T-helper 1 cell treated with Interleukin-12 subunit alpha and Interleukin-12 subunit beta and Interleukin-4 antibody, amounts not matched to agents 30 μg/mL and 1 μg/mL, for 36 hours (primary cell): ENCODE results near the gene FURIN.
A peak's percentile ranks its signal among the peaks of the same experiment; 100 is the strongest.
"Not testable (repeated sequence)": the region's sequence is repeated elsewhere in the genome, so short reads cannot be mapped to it uniquely, and the experiment has no call there.

Experiments used
- H3K27ac Mint-ChIP-seq: one replicate; pipeline ENCODE4 v1.8.0; 2021; ENCODE audit warnings: mild to moderate bottlenecking, mixed read lengths
- H3K27me3 Mint-ChIP-seq: one replicate; pipeline ENCODE4 v1.8.0; 2021; ENCODE audit warnings: low read depth, mixed read lengths
- H3K36me3 Mint-ChIP-seq: one replicate; pipeline ENCODE4 v1.8.0; 2021; ENCODE audit warnings: low read depth, mixed read lengths
- H3K4me1 Mint-ChIP-seq: one replicate; pipeline ENCODE4 v1.8.0; 2021; ENCODE audit warnings: low read depth, mixed read lengths
- H3K4me3 Mint-ChIP-seq: one replicate; pipeline ENCODE4 v1.8.0; 2021; ENCODE audit warnings: mild to moderate bottlenecking, moderate library complexity, mixed read lengths
- H3K9me3 Mint-ChIP-seq: one replicate; pipeline ENCODE4 v1.8.0; 2021; ENCODE audit warnings: mixed read lengths

Gene FURIN

DNA sequence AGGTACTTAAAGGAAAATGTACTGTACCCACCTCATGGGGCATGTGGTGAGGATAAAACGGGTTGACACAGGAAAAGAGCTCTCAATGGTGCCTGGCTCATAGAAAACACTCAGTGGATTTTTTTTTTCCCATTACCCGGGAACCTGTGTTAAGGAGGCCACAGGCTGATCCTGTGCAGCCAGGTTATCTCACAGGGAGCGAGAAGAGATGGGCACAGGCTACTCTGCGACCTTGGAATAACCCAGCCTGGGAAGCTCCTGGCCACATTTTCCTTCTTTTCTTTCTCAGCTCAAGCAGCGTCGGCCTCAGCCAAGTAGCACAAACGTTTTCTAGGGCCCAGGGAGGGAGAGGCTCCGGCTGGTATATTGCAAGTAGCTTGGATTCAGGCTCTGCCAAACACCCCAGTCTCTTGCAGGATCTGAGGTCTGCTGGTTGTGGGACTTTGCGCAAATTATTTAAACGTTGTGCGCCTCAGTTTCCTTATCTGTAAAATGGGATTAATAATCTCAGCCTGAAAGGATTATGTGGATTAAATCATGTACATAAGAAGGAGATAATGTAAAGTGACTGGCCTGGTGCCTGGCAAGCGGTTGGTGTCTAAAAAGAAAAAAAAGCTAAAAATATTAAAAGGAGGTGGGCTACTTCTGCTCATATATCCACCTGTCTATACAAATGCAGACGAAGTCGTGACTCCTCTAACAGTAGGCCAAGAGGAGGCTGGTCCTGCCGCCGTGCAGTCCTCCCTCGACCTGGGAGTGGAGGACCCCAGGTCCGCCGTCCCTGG lies 2.2 kb downstream of the FURIN start:
- Mint-ChIP-seq H3K27me3 (no peaks in the 10 kb centered on the region), H3K36me3 (peaks cover 64% of the 10 kb centered on the region), H3K4me3 (peak overlapping the region; percentile 95), H3K4me1 (peaks cover 59% of the 10 kb centered on the region), H3K9me3 (no peaks in the 10 kb centered on the region), H3K27ac (peak overlapping the region; percentile 93)

DNA sequence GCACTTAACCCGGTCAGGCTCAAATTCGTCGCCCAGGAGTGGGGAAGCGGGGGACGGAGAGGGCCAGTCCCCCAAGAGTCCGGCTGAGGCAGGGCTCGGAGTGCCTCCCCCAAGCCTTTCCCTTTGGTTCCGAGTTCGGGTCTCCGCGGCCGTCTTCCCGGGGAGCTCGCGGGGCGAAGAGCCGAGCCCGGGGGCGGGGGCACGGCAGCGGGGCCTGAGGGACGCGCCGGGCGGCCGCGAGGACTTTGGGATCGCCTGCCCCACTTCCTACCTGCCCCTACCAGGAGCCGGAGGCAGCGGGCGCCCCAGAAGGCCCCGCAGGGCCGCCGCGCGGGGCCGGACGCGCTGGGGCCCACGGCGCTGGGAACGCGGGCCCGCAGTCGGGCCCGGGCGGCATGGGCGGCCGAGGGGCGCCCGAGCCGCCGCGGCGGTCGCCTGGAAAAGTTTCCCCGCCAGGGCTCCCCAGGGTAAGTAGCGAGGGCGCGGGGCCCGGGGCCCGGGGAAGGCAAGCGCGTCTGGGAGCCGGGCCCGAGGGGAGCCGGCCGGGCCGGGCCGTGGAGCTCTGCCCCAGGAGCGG lies 2.8 kb downstream of the FURIN start:
- peak overlapping the region; percentile 95 for H3K4me3 Mint-ChIP-seq
- H3K27ac Mint-ChIP-seq, result peak overlapping the region; percentile 93
- H3K36me3 Mint-ChIP-seq, result peaks cover 64% of the 10 kb centered on the region
- H3K9me3 Mint-ChIP-seq, result no peaks in the 10 kb centered on the region
- no peaks in the 10 kb centered on the region for H3K27me3 Mint-ChIP-seq
- peaks cover 57% of the 10 kb centered on the region for H3K4me1 Mint-ChIP-seq

DNA sequence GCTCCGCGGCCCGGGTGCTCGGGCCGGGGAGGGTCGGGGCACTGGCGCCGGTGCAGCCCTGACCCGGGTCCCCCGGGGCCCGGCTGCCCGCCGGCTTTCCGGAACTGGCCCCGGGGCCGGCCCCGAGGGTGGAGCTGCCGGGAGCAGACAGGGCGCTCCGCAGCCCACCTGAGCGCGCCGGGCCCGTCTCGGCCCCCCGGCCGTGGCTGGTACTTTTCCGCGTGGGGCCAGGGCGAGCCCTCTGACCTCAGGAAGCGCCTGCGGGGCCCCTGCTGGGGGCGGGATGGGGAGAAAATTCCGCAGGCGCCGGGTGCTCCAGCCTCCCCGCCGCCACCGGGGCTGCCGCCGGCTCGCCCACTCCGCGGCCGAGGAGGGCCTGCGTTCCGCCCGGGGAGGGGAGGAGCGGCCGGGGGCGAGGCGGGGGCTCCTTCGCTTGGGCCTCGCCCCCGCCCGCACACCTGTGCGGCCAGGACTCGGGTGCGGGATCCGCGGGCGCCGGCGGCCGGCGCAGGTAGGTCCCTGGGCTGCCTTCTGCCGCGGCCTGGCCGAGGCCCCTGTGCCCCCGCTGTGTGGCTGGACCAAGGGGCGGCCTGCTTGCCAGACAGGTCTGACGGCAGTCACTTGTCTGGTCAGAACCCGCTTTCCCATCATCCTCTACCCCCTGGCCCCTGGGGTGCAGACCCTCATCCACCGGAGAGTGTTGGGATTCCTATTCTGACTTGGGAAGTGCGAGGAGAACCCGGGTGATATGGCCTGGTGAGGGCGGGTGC lies 3.5 kb downstream of the FURIN start:
- Mint-ChIP-seq H3K27ac (peak overlapping the region; percentile 90), H3K4me1 (peaks cover 57% of the 10 kb centered on the region), H3K4me3 (peak overlapping the region; percentile 91), H3K36me3 (peaks cover 67% of the 10 kb centered on the region), H3K9me3 (no peaks in the 10 kb centered on the region), H3K27me3 (no peaks in the 10 kb centered on the region)

DNA sequence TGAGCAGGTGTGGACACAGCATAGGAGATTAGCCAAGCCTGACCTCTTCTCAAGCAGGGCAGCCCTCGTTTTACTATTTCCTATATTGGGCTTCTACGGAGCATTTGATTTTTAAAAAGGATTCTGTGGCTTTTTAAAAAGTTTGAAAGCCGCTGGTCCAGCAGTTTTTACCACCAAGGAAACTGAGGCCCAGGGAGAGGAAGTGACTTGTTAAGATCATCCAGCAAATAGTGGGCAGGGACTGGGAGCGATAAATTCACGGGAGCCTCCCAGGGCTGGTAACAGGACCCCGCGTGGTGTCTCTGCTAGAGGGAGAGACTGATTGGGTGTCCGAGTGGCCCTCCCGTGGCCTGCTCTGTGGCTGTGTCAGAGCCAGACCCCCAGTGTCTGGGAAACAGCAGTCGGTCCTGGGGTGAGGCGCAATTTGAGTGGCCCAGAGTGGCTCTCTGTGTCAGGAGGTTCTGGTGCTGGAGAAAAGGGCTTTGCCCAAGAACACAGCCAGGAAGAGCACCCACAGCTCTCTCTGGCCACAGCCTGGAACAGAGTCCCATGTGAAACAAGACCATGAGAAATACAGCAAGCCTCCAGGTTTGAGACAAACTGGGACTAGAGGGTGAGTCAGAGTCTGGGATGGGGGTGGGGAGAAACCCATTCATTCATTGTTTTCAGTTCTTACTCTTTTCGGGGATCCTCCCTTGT lies 4.2 kb downstream of the FURIN start:
- H3K36me3 Mint-ChIP-seq, result peaks cover 70% of the 10 kb centered on the region
- H3K4me1 Mint-ChIP-seq, result peaks cover 60% of the 10 kb centered on the region
- peak overlapping the region; percentile 90 for H3K27ac Mint-ChIP-seq
- no peaks in the 10 kb centered on the region for H3K9me3 Mint-ChIP-seq
- H3K4me3 Mint-ChIP-seq, result peak overlapping the region; percentile 91
- no peaks in the 10 kb centered on the region for H3K27me3 Mint-ChIP-seq

DNA sequence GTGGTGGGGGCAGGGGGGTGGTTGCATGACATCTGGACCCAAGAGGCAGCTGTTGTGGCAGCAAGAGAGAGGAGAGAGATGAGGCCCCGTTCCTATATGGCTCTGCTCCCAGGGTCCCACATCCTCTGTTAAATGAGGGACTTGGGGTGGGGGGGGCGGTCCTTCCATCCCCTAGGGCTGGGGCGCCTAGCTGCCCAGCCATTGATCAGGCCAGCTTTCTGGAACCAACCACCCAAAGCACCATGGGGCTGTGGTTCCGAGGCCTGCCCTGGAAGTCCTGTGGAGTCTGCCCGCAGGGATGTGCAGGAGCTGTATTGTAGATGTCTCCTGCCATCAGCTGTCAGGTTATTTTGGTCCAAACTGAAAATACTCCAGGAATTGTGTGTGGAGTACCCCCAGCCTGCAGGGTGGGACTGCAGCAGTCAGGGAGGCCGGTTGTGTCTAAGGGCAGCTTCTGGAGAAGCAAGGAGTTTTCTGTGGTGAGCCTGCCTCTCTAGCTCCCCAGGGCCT lies 5.2 kb downstream of the FURIN start:
- no peaks in the 10 kb centered on the region for H3K27me3 Mint-ChIP-seq
- no peaks in the 10 kb centered on the region for H3K9me3 Mint-ChIP-seq
- H3K4me3 Mint-ChIP-seq, result peak overlapping the region; percentile 91
- H3K27ac Mint-ChIP-seq, result peak overlapping the region; percentile 90
- peaks cover 76% of the 10 kb centered on the region for H3K36me3 Mint-ChIP-seq
- H3K4me1 Mint-ChIP-seq, result peaks cover 59% of the 10 kb centered on the region

DNA sequence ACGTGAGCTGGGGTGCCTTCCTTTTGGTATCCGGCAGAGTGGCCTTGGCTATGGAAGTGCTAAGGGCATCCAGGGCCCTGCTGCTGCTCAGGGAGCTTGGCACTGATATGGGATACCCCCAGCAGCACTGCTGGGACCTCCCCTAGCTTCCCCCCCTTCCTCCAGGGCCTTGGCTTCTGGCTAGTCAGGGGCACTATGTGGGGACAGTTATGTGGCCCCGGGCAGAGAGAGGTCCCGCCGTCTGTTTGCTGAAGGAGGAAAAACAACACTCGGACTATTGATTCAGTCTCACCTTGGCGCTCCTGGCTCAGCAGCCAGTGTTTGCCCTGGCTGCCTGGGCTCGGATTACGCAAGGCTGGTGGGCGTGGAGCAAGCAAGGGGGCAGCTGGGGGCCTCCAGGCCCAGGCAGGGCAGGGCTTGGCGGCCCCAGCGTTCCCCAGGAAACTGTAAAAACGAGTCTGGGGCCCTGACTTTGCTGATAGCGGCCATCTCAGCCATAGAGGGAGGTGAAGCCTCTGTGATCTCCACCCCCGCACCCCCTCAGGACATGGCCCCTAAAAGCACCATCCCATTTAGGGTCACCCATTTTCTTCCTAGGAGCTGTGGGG lies 5.7 kb downstream of the FURIN start:
- H3K36me3 Mint-ChIP-seq, result peaks cover 77% of the 10 kb centered on the region
- peak overlapping the region; percentile 90 for H3K27ac Mint-ChIP-seq
- no peaks in the 10 kb centered on the region for H3K27me3 Mint-ChIP-seq
- H3K4me1 Mint-ChIP-seq, result peaks cover 54% of the 10 kb centered on the region
- peak overlapping the region; percentile 91 for H3K4me3 Mint-ChIP-seq
- no peaks in the 10 kb centered on the region for H3K9me3 Mint-ChIP-seq

DNA sequence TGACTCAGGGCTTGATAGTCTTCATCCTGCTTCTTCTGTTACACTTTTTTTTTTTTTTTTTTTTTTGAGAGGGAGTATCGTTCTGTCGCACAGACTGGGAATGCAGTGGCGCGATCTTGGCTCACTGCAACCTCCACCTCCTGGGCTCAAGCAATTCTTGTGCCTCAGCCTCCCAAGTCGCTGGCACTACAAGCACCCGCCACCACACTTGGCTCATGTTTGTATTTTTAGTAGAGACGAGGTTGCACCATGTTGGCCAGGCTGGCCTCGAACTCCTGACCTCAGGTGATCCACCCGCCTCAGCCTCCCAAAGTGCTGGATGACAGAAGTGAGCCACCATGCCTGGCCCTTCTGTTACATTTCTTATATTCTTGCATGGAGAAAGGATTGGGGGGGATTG lies 6.6 kb downstream of the FURIN start:
- H3K4me3 Mint-ChIP-seq, result peak overlapping the region; percentile 91
- peaks cover 80% of the 10 kb centered on the region for H3K36me3 Mint-ChIP-seq
- H3K9me3 Mint-ChIP-seq, H3K27me3 Mint-ChIP-seq: not testable (repeated sequence)
- peak overlapping the region; percentile 68 for H3K27ac Mint-ChIP-seq
- H3K4me1 Mint-ChIP-seq, result peaks cover 50% of the 10 kb centered on the region

DNA sequence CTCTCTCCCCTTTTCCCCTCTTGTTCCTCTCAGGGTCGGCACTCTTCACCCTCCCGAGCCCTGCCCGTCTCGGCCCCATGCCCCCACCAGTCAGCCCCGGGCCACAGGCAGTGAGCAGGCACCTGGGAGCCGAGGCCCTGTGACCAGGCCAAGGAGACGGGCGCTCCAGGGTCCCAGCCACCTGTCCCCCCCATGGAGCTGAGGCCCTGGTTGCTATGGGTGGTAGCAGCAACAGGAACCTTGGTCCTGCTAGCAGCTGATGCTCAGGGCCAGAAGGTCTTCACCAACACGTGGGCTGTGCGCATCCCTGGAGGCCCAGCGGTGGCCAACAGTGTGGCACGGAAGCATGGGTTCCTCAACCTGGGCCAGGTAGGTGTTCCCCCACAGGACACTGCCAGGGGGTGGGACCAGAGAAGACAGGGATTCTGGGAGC lies 7.2 kb downstream of the FURIN start:
- peaks cover 48% of the 10 kb centered on the region for H3K4me1 Mint-ChIP-seq
- peak overlapping the region; percentile 91 for H3K4me3 Mint-ChIP-seq
- H3K27ac Mint-ChIP-seq, result no peak overlapping the region
- H3K27me3 Mint-ChIP-seq, result no peaks in the 10 kb centered on the region
- H3K36me3 Mint-ChIP-seq, result peaks cover 78% of the 10 kb centered on the region
- H3K9me3 Mint-ChIP-seq, result no peaks in the 10 kb centered on the region

DNA sequence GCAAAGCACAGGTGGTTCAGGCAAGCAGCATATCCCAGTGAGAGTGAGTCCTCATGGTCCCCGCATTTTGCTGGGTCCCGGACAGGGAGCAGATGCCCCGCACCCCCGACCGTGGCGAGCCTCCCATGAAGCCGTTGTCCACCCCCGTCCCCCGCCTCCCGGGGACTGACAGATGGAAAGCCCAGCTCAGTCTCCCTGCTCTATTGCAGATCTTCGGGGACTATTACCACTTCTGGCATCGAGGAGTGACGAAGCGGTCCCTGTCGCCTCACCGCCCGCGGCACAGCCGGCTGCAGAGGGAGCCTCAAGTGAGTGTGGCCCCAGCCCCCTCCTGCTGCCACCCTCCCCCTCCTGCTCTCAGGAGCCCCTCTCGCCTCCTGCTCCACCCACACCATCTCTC lies 7.7 kb downstream of the FURIN start:
- peak overlapping the region; percentile 74 for H3K27ac Mint-ChIP-seq
- no peaks in the 10 kb centered on the region for H3K9me3 Mint-ChIP-seq
- H3K4me3 Mint-ChIP-seq, result peak overlapping the region; percentile 91
- peaks cover 49% of the 10 kb centered on the region for H3K4me1 Mint-ChIP-seq
- peaks cover 78% of the 10 kb centered on the region for H3K36me3 Mint-ChIP-seq
- H3K27me3 Mint-ChIP-seq, result no peaks in the 10 kb centered on the region

DNA sequence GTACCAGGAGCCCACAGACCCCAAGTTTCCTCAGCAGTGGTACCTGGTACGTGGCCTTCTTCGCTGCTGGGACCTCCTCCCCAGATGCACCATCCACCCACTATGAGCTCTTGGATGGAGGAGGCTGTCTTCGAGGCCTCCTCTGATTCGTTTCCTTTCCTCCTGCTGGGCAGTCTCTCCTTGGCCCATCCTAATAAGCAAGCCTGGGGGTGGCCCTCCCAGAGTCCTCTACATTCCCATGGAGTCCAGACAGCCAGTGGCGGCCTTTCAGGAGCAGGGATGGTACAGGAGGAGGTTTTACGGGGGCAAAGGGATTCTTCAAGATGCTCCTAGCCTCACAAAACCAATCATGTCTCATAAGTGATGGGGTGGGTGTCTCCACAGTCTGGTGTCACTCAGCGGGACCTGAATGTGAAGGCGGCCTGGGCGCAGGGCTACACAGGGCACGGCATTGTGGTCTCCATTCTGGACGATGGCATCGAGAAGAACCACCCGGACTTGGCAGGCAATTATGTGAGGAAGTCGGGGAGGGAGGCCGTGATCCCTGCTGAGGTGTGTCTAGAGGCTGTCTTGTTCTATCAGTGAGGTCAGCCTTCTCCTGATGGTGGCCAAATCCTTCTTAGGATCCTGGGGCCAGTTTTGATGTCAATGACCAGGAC lies 8.3 kb downstream of the FURIN start:
- H3K4me1 Mint-ChIP-seq, result peaks cover 50% of the 10 kb centered on the region
- H3K36me3 Mint-ChIP-seq, result peaks cover 81% of the 10 kb centered on the region
- peak overlapping the region; percentile 72 for H3K4me3 Mint-ChIP-seq
- peak overlapping the region; percentile 74 for H3K27ac Mint-ChIP-seq
- H3K27me3 Mint-ChIP-seq, result no peaks in the 10 kb centered on the region
- no peaks in the 10 kb centered on the region for H3K9me3 Mint-ChIP-seq

DNA sequence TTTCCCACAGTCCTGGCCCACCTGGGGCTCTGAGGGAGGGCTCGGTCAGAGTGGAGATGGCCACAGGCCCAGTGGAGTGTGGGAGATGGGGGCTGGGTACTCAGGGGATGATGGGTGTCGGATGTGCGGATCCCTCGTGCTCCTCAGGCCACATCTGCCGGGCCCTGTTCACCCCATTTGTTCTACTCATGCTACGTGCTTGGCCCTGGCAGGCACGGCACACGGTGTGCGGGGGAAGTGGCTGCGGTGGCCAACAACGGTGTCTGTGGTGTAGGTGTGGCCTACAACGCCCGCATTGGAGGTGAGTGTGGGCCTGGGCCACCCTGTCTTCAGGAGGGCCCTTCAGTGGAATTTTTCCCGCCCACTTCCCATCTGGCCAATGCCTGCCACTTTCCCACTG lies 8.9 kb downstream of the FURIN start:
- H3K9me3 Mint-ChIP-seq, result no peaks in the 10 kb centered on the region
- peak overlapping the region; percentile 74 for H3K27ac Mint-ChIP-seq
- H3K36me3 Mint-ChIP-seq, result peaks cover 81% of the 10 kb centered on the region
- H3K4me1 Mint-ChIP-seq, result peaks cover 53% of the 10 kb centered on the region
- no peaks in the 10 kb centered on the region for H3K27me3 Mint-ChIP-seq
- peak overlapping the region; percentile 72 for H3K4me3 Mint-ChIP-seq

DNA sequence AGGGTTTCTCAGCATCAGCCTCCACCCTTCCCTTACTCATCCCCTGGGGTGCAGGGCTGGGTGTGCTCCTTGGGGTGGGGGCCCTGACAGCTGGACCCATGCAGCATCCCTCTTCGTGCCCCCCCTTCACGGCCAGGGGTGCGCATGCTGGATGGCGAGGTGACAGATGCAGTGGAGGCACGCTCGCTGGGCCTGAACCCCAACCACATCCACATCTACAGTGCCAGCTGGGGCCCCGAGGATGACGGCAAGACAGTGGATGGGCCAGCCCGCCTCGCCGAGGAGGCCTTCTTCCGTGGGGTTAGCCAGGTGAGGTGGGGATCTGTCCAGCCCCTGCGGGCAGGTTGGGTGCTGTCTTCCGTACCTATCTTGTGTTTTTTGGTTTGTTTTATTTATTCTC lies 9.6 kb downstream of the FURIN start:
- H3K4me1 Mint-ChIP-seq, result peaks cover 57% of the 10 kb centered on the region
- no peaks in the 10 kb centered on the region for H3K9me3 Mint-ChIP-seq
- peak overlapping the region; percentile 74 for H3K27ac Mint-ChIP-seq
- H3K36me3 Mint-ChIP-seq, result peaks cover 78% of the 10 kb centered on the region
- peak overlapping the region; percentile 72 for H3K4me3 Mint-ChIP-seq
- H3K27me3 Mint-ChIP-seq, result no peaks in the 10 kb centered on the region

DNA sequence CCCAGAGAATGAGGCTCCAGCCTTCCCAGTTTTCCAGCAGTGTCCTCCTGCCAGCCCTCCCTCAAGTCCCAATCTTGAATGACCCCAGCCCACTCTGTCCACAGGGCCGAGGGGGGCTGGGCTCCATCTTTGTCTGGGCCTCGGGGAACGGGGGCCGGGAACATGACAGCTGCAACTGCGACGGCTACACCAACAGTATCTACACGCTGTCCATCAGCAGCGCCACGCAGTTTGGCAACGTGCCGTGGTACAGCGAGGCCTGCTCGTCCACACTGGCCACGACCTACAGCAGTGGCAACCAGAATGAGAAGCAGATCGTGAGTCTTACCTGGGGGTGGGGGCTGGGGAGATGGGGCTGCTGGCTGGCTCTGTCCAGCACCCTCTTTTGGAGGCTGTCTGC lies 10.3 kb downstream of the FURIN start:
- no peaks in the 10 kb centered on the region for H3K27me3 Mint-ChIP-seq
- peaks cover 62% of the 10 kb centered on the region for H3K4me1 Mint-ChIP-seq
- no peaks in the 10 kb centered on the region for H3K9me3 Mint-ChIP-seq
- peak overlapping the region; percentile 74 for H3K27ac Mint-ChIP-seq
- no peak overlapping the region for H3K4me3 Mint-ChIP-seq
- H3K36me3 Mint-ChIP-seq, result peaks cover 74% of the 10 kb centered on the region
